Activated B cell treated with CpG ODN at 0.5 μM for 24 hours (primary cell): ENCODE data around the gene CREBZF. TPM values are rescaled to one million over a fixed set of nuclear protein-coding genes. Genes with fewer than 3 reads are reported as not detected.

Source experiments
- ATAC-seq: fragments of 200-7000 bp; cut with Tn5 transposase; one replicate; pipeline ENCODE4 v1.10.0; 2021; ENCODE audit warnings: low read depth, mild to moderate bottlenecking, moderate library complexity
- CTCF ChIA-PET: fragments of 350-600 bp; sonication (Branson Sonifier 250); formaldehyde crosslinking; loops from one replicate; lab custom pipeline; 2021; ENCODE audit warnings: antibody characterized with exemption; lab: Charles Lee
- POLR2A ChIA-PET: fragments of 350-600 bp; sonication (Branson Sonifier 250); formaldehyde crosslinking; loops from one replicate; lab custom pipeline; 2021; ENCODE audit warnings: antibody characterized with exemption; lab: Charles Lee
- DNase-seq: peaks from one replicate; pipeline ENCODE4 v3.0.0; 2022
- H3K27ac Mint-ChIP-seq: one replicate; pipeline ENCODE4 v1.8.0; 2020; ENCODE audit warnings: mixed read lengths
- H3K27me3 Mint-ChIP-seq: one replicate; pipeline ENCODE4 v1.8.0; 2021; ENCODE audit warnings: mixed read lengths
- H3K36me3 Mint-ChIP-seq: one replicate; pipeline ENCODE4 v1.8.0; 2021; ENCODE audit warnings: low read depth, mixed read lengths
- H3K4me1 Mint-ChIP-seq: one replicate; pipeline ENCODE4 v1.8.0; 2021; ENCODE audit warnings: mixed read lengths
- H3K4me3 Mint-ChIP-seq: one replicate; pipeline ENCODE4 v1.8.0; 2020; ENCODE audit warnings: mild to moderate bottlenecking, mixed read lengths
- H3K9me3 Mint-ChIP-seq: one replicate; pipeline ENCODE4 v1.8.0; 2020; ENCODE audit warnings: mixed read lengths
- intact Hi-C: fragments of 100-400 bp; cut with micrococcal nuclease; formaldehyde crosslinking; loops from one replicate; pipeline ENCODE4 v1.15.1; 2024
- total RNA-seq: library from RNA; stranded (reverse); gene quantifications from 2 replicates; pipeline ENCODE4 v1.2.3, GENCODE V29; 2022
- TF ChIP-seq, protein P1 (sequence below): fragments of 200-600 bp; IDR thresholded peaks from one replicate; pipeline ENCODE4 v1.8.0; 2022; ENCODE audit warnings: antibody characterized with exemption, mild to moderate bottlenecking

The CREBZF gene
- total RNA-seq, 1 donor from 2014 or later = 60.3 TPM

DNA sequence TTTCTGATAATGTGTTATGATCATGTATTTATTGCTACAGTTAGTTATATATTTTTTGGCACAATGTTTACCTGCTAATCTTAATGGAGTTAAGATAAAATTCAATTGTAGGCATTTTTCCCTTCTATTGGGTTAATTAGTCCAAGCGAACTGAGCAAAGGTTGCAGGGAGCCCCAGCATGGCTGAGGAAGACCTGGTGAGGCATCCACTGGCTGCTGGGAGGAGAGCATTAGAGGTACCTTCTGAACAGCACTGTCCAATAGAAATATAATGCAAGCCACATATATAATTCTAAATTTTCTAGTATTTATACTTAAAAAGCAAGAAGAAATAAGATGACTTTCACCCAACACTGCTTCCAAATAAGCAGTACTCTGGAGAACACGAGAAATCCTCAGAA, 17.9 kb downstream of the CREBZF start:
- CTCF ChIA-PET = interaction anchor here (1.2 to 3.9 kb wide), 2 partner anchors 19 to 866 kb away, joined by 3 to 16 read pairs; partner anchors contain the start of genes DLG2 and TMEM126B
- intact Hi-C loops = loop anchor here (1.0 kb wide), 3 partner anchors 17 to 655 kb away; partner anchors contain the start of genes HIKESHI and TMEM126B
- ATAC-seq (no peak), DNase-seq (no peak)
- H3K27ac Mint-ChIP-seq = peak overlapping the region; percentile 91
- H3K4me3 Mint-ChIP-seq = peak overlapping the region; percentile 98
- H3K36me3 Mint-ChIP-seq = peaks cover 16% of the 10 kb centered on the region
- TF ChIP-seq, protein P1, sequence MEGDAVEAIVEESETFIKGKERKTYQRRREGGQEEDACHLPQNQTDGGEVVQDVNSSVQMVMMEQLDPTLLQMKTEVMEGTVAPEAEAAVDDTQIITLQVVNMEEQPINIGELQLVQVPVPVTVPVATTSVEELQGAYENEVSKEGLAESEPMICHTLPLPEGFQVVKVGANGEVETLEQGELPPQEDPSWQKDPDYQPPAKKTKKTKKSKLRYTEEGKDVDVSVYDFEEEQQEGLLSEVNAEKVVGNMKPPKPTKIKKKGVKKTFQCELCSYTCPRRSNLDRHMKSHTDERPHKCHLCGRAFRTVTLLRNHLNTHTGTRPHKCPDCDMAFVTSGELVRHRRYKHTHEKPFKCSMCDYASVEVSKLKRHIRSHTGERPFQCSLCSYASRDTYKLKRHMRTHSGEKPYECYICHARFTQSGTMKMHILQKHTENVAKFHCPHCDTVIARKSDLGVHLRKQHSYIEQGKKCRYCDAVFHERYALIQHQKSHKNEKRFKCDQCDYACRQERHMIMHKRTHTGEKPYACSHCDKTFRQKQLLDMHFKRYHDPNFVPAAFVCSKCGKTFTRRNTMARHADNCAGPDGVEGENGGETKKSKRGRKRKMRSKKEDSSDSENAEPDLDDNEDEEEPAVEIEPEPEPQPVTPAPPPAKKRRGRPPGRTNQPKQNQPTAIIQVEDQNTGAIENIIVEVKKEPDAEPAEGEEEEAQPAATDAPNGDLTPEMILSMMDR = no peak
- POLR2A ChIA-PET = interaction anchor here (0.7 to 5.7 kb wide), 12 partner anchors 9 to 598 kb away, joined by 3 to 102 read pairs (median 6); partner anchors contain the start of genes CCDC83, CREBZF, DLG2 and TMEM126B
- H3K4me1 Mint-ChIP-seq = peaks cover 22% of the 10 kb centered on the region
- no peaks in the 10 kb centered on the region for H3K9me3 Mint-ChIP-seq
- peaks cover 10% of the 10 kb centered on the region for H3K27me3 Mint-ChIP-seq

DNA sequence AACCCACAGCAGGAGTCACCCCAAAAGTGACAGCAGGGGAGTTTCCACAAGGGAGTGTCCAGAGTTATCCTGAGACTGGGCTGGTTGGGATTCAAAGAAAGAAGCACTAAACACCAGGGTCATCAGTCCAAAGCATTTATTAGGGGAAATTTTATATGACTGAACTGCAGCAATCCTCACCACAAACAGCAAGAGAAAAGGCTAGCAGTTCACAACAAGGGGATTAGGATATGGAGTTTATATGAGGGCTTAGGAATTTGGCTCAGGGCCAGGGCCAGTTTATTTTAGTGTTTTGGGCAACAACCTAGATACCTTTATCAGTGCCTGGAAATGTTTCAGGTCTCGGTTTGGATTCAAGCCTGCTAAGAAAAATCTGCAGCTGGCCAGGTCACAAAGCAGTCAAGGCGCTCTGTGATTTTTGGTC, 21.7 kb downstream of the CREBZF start:
- intact Hi-C loops = no loop called here
- Mint-ChIP-seq H3K36me3 (peaks cover 12% of the 10 kb centered on the region), H3K27ac (no peak overlapping the region), H3K9me3 (no peaks in the 10 kb centered on the region), H3K27me3 (peaks cover 14% of the 10 kb centered on the region), H3K4me3 (no peak overlapping the region), H3K4me1 (peaks cover 13% of the 10 kb centered on the region)
- TF ChIP-seq, protein P1 = no peak
- ATAC-seq (no peak), DNase-seq (no peak)
- CTCF ChIA-PET = no interaction called here
- POLR2A ChIA-PET = no interaction called here

DNA sequence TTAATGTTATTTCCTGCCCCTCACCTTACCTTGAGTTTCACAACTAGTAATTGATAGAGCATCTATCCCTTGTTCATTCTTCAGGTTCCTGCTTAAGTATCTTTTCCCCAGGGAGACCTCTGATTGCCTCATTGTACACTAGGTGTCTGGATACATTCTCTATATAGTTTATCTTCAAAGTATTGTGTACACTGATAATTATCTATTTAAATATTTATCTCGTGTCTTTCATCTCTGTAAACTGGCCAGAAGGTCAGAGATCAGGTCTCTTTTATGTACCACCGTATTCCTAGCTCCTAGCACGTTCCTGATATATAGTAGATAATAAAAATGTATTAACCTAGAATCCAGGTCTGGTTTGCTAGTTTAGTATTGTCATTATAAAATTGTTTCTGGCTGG, 30.2 kb downstream of the CREBZF start:
- CTCF ChIA-PET = no interaction called here

DNA sequence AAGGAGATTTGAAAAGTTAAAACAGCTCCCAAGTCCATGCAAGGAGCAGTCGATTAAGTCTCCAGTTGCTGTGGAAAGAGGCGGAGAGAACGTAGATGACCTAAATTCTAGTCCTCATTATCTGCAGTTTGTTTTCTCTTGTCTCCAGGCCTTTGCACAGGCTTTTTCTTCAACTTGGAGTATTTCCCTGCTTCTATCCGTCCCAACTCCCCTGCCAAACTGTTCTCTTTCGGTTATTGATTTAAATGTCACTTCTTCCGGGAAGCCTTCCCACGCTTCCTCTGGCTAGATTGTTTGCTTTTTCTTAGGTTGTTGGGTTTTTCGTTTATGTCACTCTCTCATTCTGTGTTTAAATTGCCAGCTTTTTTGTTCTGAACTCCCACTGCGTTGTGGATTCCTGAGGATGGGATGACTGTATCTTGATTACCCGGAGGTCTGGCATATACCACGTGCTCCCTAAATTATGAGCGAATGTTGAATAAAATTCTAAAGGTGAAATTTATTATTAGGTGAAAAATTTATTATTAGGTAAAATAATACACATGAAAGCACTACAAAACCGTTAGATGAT, 36.1 kb downstream of the CREBZF start:
- Mint-ChIP-seq H3K9me3 (no peaks in the 10 kb centered on the region), H3K36me3 (peaks cover 36% of the 10 kb centered on the region), H3K27me3 (peaks cover 2% of the 10 kb centered on the region), H3K27ac (peak overlapping the region; percentile 94), H3K4me3 (peak overlapping the region; percentile 99), H3K4me1 (peaks cover 28% of the 10 kb centered on the region)
- peak; percentile 1 for ATAC-seq
- intact Hi-C loops = loop anchor here (1.0 to 2.0 kb wide), 8 partner anchors 18 to 1408 kb away; partner anchors contain the start of genes CCDC83, EED, HIKESHI and PICALM
- TF ChIP-seq, protein P1 = no peak
- CTCF ChIA-PET = interaction anchor here (2.6 kb wide), 1 partner anchor 20 kb away, joined by 16 read pairs; the partner anchor contains the start of gene TMEM126A
- no peak for DNase-seq
- POLR2A ChIA-PET = interaction anchor here (1.6 to 5.2 kb wide), 4 partner anchors 19 to 440 kb away, joined by 5 to 102 read pairs (median 18); partner anchors contain the start of genes CREBZF, PICALM and TMEM126A

More for the DNA sequence above, 30.2 kb downstream of the CREBZF start:
- Mint-ChIP-seq H3K4me1 (peaks cover 1% of the 10 kb centered on the region), H3K9me3 (no peaks in the 10 kb centered on the region), H3K36me3 (peaks cover 53% of the 10 kb centered on the region), H3K27me3 (no peaks in the 10 kb centered on the region), H3K27ac (no peak overlapping the region), H3K4me3 (no peak overlapping the region)
- DNase-seq (no peak), ATAC-seq (no peak)
- POLR2A ChIA-PET = no interaction called here
- TF ChIP-seq, protein P1 = no peak
- intact Hi-C loops = no loop called here
